GM21529 (cell line): Measurements from ENCODE around the gene ASCC2.
"Not testable (repeated sequence)": the region's sequence is repeated elsewhere in the genome, so short reads cannot be mapped to it uniquely, and the experiment has no call there.

Experiments used
- ATAC-seq: cut with Tn5 transposase; IDR thresholded peaks from one replicate; pipeline ENCODE4 v1.9.1; 2021; ENCODE audit not compliant: unreplicated experiment

ASCC2 gene

GRCh38 chr22:29758068-29758622 lies 79.9 kb downstream of the ASCC2 start:
- ATAC-seq = no peak

- ATAC-seq = no peak
Measured at GRCh38 chr22:29757096-29757495, 81.0 kb downstream of the ASCC2 start.

DNA sequence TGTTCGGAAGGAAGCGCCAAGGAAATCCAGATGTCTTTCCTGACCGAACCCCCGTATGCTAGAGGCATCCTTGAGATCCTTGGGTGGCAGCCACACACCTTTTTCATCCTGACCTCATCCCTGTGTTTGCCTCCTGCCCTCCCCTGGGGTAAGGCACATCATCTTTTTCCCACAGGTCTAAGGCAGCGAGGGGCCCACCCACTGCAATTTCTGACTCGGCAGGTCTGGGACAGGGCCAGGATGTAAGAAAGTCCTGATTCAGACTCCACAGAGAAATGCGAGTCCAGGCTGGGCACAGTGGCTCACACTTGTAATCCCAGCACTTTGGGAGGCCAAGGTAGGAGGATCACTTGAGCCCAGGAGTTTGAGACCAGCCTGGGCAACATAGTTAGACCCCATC lies 81.7 kb downstream of the ASCC2 start:
- no peak for ATAC-seq

GRCh38 chr22:29755889-29756288 lies 82.2 kb downstream of the ASCC2 start:
- no peak for ATAC-seq

DNA sequence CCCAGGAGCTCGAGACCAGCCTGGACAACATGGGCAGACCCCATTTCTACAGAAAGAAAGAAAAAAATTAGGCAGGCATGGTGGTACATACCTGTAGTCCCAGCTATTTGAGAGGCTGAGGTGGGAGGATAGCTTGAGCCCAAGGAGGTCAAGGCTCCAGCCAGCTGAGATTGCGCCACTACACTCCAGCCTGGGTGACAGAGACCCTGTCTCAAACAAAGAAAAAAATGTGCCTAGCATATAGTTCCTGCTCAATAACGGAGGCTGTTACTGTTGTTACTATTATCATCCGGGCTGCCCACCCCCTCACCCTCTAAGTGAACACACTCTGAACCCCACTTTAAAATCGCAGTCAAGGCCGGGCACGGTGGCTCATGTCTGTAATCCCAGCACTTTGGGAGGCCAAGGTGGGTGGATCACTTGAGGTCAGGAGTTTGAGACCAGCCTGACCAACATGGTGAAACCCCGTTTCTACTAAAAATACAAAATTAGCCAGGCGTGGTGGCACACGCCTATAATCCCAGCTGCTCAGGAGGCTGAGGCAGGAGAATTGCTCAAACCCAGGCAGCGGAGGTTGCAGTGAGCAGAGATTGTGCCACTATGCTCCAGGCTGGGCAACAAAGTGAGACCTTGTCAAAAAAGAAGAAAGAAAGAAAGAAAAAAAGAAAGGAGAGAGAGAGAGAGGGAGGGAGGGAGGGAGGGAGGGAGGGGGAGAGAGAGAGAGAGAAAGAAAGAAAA lies 83.2 kb downstream of the ASCC2 start:
- ATAC-seq = not testable (repeated sequence)

DNA sequence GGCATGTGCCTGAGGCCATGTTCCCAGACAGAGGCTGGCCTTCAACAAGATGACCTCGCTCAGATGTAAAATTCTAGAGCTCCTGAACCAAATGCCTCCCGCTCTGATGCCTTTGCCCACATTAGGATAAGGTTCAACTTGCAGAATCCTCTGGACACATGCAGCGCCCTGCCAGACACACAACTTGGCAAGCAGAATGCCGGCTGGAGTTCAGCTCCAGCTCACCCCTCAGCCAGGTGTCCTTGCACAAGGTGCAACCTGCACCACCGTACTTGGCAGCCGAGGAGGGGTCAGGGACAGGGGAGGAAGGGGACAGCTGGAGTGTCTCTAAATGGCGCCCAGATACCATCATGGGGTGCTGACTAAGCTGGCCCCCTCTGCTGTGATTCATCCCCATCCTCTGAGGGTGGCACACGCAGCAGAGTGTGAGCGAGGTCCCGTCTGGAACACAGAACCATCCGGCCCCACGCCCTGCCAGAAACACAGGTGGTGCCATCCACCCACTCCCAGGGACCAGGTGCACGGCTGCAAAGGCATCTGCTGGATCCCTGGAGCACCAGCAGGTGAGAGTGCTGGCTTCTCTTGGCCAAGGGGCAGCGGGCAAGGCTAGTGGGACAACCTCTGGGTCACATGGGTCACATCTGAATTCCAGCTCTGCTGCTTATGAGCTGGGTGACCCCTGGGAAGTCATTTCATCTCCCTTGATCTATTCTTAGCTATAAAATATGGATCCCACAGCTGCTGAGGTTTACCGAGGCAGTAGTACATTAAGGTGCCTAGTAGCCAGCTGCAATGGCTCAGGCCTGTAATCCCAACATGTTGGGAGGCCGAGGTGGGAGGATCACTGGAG lies 84.0 kb downstream of the ASCC2 start:
- ATAC-seq = no peak

DNA sequence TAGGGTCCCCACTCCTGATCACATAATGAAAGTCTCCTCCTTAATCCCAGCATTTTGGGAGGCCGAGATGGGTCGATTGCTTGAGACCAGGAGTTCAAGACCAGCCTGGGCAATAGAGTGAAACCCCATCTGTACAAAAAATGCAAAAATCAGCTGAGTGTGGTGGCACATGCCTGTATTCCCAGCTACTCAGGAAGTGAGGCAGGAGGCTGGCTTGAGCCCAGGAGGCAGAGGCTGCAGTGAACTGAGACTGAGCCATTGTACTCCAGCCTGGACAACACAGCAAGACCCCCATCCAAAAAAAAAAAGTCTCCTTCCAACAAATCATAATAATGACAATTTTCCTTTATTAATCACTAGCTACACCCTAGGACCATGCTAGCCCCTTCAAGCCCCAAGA lies 86.4 kb downstream of the ASCC2 start:
- no peak for ATAC-seq

DNA sequence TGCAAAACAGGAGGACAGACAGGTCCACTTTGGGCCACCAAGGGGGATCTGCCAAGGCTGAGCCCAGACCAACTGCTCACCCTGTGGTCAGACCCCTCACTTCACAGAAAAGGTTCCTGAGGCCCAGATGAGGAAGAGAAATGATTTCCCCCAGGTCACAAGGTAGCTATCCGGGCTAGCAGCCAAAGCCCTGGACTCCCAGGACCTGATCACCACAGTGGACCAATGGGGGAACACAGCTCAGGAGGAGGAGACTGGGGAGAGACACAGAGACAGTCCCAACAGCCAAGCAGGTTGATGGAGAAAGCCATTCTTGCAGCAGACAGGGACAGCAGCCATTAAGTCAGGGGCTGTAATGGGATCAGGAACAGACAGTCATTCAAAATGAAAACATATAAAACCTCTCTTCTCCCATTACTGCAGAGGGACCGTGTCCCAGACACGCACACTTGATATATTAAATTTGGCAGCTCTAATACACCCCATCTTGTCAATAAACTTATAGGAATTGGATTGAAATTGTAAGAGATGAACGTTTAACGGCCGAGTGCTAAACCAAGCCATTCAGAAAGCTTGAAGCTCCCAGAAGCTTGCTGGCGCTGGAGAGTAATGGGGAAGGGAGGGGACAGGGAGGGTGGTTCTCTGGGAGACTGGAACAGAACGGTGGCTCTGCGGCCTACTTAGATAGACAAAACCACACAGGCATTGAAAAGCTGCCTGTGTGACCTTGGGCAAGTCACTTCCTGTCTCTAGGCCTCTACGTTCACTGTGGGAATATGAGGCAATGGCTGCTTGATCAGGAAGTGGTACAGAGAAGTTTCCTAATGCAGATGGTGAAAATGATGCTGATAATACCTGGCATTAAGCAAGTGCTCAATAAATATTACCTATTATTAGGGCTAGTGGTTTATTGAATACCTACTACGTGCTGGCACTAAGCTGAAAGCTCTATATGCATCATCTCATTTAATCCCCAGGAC lies 87.2 kb downstream of the ASCC2 start:
- no peak for ATAC-seq

DNA sequence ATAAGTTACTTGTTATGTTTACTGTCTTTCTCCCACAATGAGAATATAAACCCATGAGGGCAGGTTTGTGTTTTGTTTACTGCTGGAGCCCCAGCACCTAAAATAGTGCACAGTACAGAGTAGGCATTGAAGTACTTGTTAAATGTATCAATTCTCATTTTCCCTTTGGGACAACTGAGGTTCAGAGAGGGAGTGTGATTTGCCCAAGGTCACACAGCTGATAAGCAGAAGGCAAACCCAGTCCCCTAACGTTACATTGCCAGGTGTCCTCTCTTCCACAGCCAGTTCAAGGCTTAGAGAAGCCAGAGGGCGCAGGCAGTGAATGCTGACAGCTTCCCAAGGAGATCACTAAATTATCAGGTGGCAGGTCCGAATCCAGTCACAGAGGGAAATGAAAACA lies 88.0 kb downstream of the ASCC2 start:
- ATAC-seq = no peak

DNA sequence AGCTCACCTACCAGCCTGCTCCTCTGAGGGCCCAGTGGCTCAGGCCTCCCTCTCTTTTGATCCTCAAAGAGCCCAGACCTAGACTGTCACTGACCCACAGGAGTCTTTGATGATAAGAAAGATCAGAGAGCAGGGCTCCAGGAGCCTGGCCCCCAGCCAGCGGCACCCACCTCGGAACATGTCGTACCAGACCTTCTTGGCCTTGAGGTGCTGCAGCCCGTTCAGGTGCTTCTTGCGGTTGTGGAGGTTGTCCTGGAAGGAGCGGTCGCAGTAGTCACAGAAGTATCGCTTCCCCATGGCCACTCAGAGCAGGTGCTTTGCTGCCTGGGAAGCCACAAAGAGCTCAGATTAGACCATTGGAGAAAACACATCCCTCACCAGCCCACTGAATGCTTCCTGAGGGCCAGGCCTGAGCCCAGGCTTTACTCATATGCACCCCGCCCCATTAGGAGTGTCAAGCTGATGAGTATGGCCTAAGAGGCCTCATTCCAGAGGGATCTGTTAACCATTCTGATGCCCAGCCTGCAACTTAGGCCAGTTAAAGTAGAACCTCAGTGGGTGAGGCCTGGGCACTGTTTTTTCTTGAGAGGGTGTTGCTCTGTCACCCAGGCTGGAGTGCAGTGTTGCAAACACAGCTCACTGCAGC lies 89.7 kb downstream of the ASCC2 start:
- no peak for ATAC-seq

DNA sequence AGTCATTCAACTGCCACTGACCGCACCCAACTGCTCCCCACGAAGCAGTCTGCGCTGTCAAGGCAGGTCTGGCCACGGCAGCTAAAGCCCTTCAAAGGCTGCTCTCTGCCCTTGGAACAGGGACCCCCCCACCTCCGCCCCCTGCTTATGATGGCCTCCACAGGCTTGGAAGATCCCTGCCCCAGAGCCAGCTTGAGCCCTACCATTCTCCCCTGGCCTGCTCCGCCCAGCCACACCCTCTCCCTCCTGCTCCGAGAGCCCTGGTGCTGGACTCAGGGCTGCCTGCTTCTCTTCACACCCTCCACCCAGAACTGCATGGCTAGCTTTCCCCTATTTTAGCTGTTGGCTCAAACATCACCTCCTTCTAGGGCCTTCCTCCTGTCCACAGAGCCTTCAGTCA lies 90.2 kb downstream of the ASCC2 start:
- no peak for ATAC-seq

GRCh38 chr22:29744902-29745301 lies 93.2 kb downstream of the ASCC2 start:
- ATAC-seq = no peak

- no peak for ATAC-seq
Measured at GRCh38 chr22:29742326-29742725, 95.7 kb downstream of the ASCC2 start.

- ATAC-seq = no peak
Measured at GRCh38 chr22:29741926-29742325, 96.1 kb downstream of the ASCC2 start.

- no peak for ATAC-seq
Measured at GRCh38 chr22:29740216-29740615, 97.9 kb downstream of the ASCC2 start.

- no peak for ATAC-seq
Measured at GRCh38 chr22:29739346-29739875, 98.7 kb downstream of the ASCC2 start.
